GDM1 (cell line): ENCODE data around the gene SCRG1.

ENCODE experiments used
- DNase-seq: peaks from one replicate; lab custom pipeline; 2025; lab: John Stamatoyannopoulos, UW

Gene SCRG1

DNA sequence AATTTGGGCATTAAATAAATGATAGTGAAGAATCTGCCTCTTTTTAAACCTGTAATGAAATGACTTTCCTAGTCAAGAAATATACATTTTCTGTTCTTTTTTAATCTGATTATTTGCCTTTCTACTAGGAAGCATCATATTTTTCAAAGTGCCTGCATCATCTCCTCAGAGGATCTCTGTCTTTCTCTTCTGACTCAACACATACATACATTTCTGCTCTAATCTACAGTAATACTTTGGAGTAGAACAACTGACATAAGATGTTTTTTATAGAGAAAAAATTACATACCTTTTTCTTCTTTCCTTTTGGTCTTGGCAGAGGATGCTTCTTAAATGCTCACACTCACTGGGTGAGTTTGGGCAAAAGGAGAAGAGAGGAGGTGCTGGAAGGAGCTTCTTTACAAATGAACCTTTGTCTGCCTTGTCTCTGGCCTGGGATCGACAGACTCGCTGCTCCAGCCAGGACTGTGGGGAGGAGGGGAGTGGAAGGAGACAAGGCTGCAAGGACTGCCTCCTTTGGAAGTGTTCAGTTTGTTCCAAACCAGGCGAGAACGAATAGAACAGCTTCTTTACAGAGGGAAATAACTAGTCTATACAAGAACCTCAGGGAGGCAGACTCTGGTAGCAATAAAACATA is at the start of gene SCRG1:
TSS of gene SCRG1 (minus strand) at position 338 of the 637 bp plus-strand sequence. CDS start 7,702 bp downstream, outside the sequence.
- DNase-seq, result no peak

DNA sequence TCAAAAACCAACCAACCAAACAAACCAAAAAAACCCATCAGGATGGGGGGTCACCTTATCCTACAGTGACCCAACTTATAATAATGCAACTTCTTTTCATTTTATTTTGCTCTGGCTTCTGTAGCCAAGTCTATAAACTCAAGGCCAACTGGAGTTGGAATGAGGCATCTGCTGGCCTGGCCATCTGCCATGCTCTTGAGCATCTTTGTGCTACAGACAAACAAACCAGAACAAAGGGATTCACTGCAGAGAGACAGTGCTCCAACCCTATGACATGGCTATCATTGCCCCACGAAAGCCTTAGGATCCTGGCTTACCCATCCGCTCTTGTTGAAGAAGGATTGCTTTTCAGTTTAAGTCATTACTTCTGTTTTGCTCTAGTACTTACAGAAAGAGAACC is 49.2 kb upstream of the SCRG1 start:
- no peak for DNase-seq

DNA sequence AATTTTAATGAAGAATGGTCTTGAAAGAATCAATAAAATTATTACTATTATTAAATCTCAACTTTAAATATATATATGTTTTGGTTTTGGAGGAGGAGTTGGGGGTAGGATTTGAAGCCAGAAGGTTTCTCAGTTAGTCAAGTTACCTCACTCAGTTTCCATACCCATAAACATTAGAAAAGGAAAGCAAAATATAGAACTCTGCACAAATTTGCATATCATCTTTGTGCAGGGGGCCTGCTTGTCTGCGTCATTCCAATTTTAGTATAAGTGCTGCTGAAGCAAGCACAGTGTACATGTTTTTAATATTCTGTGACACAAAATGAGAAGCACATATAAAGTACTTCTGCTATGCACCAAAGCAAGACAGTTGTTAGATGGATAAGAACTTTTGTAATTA is 47.5 kb upstream of the SCRG1 start:
- no peak for DNase-seq

DNA sequence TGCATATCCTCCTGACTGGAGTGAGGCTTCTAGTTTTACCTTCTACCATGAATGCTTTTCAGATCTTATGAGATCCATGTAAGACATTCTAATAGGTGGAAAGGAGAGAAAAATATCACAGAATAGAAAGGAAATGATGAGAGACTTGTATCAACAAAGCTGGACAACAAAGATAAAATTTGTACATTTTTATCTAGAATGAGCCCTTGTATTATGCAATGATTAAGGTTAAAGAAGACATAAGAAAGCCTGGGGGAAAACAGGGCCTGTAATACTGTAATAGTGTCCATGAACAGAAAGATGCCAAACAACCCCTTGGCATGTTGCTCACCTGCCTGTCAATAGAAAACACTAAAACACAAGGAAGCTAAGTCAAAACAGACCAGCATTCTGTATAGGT is 44.2 kb upstream of the SCRG1 start:
- DNase-seq, result no peak

DNA sequence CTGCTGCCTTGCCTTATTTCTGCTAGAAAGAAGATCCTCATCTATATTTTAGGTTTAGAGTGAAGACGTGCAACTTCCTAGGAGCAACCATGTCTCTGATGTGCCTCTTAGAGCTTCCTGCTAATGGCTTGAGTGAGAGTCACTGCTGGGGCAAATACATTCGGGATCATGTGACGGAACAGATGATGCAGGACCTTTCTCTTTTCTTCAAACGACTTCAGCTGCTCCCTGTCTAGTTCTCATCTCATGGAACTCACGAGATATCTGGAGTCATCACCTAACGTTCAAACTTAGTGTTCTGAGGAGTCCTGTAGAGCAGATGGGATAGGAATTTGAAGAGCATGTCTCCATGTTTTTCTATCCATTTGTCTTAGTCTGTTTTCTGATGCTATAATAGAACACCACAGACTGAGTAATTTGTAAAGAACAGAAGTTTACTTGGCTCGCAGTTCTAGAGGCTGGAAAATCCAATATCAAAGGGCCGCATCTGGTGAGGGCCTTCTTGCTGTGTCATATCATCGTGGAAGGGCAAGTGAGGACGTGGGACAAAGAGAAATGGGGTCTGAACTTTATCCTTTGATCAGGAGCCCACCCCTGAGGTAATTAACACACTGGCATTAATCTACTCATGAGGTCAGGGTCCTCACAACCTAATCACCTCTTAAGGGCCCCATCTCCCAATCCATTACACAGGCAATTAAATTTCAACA is 43.5 kb upstream of the SCRG1 start:
- no peak for DNase-seq

DNA sequence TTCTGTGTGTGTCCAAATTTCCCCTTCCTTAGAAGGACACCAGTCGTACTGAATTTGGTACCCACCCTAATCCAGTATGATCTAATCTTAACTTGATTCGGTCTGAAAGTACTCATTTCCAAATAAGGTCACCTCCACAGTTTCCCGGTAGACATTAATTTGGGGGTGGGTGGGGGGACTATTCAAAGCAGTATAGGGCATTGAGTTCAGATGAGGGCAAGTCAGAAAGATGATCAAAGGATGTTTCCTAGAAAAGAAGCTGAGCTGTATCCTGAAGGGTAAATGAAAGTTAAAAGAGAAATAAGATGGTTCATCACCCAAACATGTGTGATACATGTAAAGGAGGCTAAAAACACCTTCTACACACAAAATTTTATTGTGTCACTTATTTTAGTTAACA is 42.0 kb upstream of the SCRG1 start:
- no peak for DNase-seq

DNA sequence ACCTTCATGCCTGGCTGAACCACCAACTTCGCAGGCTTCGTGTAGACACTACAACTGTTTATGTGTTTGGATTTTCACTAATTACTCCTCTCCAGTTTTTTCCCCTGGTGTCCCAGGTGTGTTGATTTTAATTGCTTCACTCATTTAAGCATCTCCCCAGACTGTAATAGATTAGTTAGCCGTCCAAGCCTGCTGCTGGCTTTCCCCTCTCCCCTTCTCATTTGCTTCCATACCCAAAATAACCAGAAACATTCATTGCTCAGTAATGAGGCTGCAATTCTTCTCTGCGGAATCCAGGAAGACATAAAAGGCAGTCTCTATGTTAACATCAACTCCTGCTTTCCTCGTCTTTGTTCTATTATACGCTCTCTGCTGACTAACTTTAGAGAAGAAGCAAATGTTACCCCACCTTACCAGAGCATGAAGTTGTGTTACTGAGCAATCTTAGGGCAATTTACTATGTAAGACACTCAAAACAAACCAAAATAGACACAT is 37.9 kb upstream of the SCRG1 start:
- DNase-seq, result no peak

DNA sequence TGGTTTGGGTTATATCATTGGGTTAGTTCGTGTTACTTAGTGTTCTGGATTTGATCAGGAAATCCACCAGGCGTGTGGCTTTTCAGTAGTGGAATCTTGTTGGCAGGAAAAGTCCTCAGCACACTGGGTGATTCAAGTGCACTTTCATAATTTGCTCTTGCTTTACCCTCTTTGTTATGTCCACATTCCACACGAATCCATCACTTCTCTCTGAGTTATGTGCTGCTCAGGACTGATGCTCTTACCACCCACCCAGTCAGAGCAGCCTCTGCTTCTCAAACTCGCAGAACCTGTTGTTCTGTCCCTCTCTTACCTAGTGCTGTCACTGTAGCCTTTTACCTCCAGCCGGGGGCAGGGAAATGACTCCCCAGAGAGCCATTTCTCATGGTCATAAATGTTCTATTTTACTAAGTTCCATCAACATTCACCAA is 37.2 kb upstream of the SCRG1 start:
- no peak for DNase-seq

DNA sequence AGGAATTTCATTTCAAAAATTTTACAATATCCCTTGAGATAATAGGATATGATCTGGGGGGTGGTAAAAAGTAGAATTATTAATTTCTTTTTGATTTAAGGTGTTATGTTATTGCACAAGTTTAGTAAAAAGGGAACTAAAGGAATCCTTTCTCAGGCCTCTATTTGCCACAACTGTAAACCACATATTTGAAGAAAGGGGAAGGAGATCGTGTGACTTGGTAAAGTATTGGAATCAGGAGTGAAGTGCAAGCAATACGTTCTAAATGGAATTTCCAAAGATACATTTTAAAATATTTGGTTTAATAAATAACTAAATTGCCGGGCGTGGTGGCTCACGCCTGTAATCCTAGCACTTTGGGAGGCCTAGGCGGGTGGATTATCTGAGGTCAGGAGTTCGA is 35.3 kb upstream of the SCRG1 start:
- DNase-seq, result no peak

DNA sequence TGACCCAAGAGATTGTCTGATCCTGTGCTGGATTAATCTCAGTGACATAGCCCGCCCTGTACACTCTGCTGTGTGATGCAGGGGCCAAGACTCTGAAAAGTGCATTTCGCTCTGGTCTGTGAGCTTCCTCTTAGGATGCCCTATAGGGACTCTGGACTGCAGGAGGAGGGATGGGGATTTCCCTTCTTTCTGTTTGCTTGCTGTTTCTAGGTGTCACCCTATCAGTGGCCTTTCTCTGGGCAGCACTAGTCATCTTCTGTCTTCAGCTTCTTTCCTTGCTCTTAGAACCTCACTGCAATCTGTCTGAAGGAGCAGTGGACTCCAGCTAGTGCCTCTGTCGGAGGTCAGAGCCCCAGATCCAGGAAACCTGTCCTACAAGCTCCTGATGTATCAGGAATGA is 34.5 kb upstream of the SCRG1 start:
- DNase-seq, result no peak

DNA sequence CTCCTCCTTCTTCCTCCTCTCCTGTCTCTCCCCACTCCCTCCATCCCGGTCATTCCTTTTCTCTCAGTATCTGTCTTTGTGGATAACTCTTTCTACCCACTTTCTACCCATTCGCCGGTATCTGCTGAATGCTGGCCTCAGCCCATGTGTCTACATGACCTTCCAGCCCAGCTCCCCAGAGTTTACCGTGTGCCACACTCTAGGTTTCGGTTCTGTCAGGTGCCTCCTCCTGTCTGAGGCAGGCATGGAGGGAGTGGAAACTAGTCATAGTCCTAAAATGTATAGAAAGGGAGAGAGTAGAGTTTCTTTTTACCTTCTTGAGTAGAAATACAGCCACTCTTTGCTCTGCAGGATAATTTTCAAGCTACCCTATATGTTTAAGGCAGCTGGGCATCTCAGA is 33.5 kb upstream of the SCRG1 start:
- no peak for DNase-seq

DNA sequence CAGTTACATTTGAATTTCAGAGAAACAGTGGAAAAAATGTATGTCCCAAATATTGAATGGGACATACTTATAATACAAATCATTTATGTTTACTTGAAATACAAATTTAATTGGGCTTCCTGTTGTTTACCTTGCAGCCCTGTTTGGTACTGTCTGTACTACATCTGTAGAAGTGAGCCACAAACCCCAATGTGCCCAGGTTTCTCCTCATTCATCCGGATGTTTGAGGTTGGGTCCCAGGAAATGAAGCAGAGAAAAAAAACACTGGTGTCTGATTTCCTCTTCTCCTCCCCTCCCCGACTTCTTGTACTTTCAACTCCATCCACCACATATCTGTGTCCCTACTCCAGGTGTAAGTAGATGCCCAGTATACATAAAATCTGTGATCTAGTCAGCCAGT is 27.1 kb upstream of the SCRG1 start:
- DNase-seq, result no peak

DNA sequence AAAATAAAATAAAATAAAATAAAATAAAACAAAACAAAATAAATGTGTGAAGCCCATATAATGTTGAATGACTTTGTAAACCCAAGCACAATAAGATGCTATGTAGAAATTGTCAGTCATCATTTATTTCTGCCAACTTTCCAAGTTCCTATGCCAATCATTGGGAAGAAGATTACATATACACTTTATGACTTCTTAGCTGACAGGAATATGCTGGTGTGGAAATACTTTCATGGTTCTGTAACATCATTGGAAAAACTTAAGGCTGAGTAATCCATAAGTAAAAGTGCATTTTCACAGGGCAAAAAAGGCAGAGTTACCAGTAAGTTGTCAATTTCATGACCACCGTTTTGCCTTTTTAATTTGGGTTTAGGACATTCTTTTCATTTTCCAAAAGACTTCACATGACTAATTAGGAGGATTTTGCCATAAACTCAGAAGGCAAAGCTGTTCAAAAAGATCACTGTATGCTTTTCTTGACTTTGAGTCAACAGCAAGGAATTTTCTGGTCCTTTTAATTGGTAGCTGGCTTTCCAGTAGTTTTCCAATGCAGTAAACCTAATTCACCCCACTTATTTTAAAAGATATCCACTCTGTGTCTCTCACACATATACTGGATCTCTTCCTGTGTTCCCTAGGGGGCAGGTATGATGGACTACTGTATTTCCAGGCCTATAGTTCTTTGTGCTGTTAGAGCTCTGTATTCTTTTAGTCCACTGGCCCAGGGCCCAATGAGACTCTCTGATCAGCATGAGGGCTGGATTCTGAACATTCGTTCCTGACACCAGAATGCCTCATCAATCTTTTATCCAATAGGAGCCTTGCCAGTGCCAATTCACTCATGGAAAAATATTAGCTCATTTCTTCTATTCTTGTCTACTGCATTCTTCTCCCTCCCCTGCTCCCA is 26.2 kb upstream of the SCRG1 start:
- DNase-seq, result no peak

DNA sequence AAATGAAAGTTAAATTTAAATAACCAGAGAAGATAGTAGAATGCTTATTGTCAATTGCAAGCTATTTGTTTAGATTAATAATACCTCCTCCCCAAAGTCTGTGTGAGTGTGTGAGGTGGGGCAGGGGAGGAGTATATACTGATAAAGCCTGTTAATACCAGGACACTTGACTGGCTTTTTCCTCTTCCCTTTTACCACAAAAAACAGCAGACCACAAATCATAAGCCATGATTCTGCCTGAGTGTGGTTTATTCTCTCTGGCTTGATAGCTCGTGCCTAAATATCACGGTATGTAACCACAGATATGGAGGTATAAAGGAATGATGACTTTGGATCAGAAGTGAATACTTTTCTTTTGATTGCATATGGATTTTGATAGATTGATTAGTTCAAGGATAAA is 21.9 kb upstream of the SCRG1 start:
- no peak for DNase-seq

DNA sequence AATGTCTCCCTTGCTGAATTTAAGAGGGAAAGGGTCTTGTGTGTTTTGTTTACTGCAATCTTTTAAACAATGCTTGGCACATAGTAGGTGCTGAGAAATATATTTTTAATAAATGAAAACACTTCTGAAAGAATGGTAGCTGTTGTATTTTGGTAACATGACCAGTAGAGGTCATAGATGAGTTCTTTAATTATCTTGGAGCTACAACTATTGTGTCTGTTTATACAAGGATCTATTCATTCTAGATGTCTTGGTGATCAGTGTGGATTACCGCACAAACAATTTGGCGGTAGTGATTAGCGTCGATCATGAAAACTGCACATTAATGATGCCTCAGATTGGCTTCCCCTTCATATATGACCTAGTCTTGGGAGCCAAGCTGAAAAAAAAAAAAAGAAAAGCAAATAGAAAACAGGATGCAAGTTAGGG is 21.4 kb upstream of the SCRG1 start:
- no peak for DNase-seq

DNA sequence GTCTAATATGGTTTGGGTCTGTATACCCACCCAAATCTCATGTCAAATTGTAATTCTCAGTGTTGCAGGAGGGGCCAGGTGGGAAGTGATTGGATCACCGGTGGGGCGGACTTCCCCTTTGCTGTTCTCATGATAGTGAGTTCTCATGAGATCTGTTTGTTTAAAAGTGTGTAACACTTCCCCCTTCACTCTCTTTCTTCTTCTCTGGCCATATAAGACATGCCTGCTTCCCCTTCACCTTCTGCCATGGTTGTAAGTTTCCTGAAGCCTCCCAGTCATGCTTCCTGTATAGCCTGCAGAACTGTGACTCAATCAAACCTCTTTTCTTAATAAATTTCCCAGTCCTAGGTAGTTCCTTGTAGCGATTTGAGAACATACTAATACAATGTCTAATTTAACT is 19.7 kb upstream of the SCRG1 start:
- peak; percentile 49 for DNase-seq

DNA sequence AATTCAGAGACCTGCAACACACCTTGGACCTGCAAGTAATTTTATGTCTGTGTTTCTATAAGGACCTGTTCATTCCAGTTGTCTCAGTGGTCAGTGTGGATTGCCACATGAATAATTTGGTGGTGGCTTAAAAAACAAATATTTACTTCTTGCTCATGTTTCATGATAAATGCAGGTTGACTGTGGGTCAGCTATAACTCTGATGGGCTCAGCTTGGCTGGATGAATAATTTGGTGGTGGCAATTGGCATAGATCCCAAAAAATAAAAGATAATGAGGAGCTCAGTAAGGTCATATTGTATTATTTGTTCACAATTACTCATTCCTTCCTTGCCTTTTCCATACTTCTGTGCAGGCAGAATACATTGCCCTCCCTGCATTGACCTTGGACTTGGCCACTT is 18.9 kb upstream of the SCRG1 start:
- no peak for DNase-seq

DNA sequence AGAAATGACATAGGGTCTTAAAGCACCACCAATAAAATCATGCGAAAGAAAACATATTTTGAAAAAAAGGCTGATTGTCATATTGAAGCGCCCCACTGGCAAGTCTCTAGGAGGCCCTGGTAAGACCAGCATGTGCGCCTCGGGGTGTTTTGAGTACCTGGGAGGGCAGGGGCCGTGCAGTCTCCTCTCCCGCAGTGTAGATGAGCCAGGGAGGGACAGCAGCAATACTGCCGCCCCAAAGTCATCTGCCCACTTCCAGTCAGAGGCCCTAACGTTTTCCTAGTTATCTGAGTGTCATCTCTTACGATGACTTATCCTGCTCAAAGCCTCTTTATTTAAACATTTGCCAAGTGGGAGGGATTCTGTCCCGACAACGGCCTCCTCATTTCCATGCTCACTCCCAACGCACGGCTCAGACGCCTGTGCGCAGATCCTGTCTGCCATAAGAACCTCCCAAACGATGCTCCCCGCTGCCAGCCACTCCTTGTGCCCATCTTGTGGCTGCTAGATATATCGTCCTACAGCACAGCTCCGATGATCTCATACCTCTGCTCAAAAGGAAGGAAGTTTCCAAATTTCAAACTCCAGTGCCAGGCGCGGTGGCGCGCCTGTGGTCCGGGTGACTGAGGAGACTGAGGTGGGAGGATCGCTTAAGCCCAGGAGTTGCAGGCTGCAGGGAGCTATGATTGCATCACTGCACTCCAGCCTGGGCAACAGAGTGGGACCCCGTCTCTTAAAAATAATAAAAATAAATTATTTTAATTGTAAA is 17.2 kb upstream of the SCRG1 start:
- peak; percentile 40 for DNase-seq

DNA sequence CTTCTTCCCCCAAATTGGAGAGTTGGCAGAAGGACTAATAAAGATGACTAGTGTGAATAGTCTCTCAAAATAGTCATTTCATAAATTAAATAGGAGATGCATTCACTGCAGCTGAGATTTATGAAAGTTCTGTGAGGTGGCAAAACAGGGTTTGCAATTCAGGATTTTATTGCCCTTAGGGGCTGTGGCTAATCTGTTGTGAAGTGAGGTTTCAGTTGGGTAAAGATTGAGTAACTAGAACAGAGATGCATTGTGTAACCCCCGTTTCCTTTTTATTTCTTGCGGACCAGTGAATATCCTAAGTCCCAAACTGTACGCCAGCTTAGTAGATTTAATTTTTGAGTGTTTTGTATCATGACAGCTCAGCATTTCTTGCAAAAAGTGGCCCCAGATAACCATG is 16.2 kb upstream of the SCRG1 start:
- no peak for DNase-seq

DNA sequence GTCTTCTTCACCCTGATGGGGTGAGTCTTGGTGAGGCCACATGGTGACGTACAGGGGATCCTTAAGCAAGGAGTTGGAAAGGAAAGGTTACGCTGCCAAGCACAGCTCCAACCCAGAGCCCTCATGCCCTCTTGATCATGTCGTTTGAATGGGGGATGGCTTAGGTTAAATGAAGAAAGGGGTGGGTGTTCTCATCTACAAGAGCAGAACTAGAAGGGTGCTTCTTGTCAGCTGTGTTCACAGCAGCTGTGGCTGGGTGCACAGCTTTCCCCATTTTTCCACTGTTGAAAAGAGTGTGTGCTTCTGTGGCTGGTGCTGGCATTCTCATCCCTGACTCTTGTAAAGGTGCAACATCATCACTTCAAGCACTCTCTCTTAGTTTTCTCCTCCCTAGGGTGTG is 15.5 kb upstream of the SCRG1 start:
- DNase-seq, result no peak

DNA sequence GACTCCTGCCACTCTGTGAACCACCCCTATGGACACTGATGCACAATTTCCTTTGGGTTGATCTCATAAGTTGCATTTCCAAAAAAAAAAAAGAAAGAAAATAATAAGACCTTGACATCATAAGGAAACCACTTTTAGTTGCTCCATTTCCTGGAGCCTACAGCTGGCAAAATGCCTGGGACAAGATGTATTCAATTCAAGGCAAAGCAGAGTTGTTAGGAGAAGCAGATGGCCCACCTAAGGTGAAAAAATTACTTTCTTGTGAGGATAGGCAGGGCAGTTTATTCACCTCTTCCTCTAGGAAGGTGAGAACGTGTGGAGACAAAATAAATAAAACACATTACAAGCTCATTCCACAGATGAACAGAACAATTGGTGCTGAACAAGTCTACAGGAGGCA is 14.1 kb upstream of the SCRG1 start:
- DNase-seq, result no peak

DNA sequence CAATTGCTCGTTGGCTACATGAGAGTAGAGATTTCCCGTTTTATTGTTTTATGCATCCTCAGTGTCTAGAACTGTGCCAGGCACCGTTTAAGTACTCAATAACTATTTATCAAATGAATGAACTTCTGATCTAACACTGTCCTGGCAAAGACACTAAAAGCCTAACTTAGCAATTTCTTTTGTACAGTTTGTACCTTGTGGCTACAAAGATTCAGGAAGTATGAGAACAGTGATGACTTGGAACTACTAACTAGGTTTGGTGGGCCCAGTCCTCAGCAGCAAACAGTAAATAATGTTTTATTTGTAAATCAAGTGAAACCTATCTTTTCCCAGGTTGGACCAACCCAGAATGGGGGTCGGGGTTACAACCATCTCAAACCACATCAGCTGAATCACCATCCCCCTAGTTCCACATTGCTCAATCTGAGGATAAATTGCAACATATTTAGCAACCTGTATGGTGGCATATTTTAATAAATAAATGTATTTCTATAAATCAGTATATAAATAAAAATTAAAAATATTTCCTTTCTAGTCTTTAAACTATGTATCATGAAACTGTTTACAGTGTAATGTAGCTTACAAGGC is 12.3 kb upstream of the SCRG1 start:
- no peak for DNase-seq
